ENCODE results near the gene RAB17. TPM values are rescaled to one million over a fixed set of nuclear protein-coding genes. Genes with fewer than 3 reads are reported as not detected.

RAB17 gene
- total RNA-seq, 1 donor: 0.36 TPM

DNA sequence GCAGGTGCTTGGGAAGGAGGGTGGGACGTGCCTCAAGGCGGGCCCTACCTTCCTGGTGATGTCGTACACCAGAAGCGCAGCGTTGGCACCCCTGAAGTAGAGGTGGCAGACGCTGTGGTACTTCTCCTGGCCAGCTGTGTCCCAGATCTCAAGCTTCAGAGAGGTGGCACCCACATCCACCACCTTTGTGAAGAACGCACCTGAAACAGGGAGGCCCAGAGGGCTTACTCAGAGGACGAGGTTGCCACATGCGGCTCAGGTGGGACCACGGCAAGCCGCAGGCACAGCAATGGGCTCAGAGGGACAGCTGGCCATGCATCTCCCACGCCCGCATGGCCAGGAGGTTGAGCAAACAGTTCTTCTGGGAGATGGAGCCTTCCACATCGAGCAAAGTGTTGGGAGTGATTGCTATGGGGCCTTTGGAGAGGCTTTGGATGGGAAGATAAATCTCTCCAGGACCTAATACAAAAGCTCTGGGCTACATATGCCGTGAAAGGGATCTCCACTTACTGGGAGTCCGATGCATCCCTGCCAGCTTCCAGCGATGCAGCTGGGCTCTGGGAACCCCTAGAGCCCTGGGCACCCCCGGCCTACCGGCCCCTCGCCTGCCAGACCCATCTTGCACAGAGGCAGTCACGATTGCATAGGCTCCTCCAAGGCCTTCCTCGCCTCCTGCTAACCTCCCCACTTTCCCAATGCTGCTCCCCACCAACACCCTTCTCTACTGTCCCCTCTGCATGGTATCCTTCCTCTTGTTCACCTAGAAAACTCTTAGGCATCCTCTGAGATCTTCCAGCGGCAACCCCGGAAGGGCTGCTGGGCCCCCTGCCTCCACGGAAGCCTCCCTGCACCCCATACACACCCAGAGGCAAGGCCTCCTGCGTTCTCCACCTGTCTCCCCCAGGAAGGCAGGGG lies 12.3 kb downstream of the RAB17 start:
- peaks cover 4% of the 10 kb centered on the region for H3K4me1 ChIP-seq (ENCODE audit: insufficient read depth, low read length)
- no peaks in the 10 kb centered on the region for H4K20me1 ChIP-seq (ENCODE audit: insufficient read depth, low read length)
- H3K79me2 ChIP-seq (ENCODE audit: insufficient read depth, low read length): no peaks in the 10 kb centered on the region
- no peak overlapping the region for H3K27ac ChIP-seq (ENCODE audit: low read depth, low read length)
- no peaks in the 10 kb centered on the region for H3K9me3 ChIP-seq (ENCODE audit: low read depth, low read length)
- peaks cover 13% of the 10 kb centered on the region for H3K27me3 ChIP-seq (ENCODE audit: insufficient read depth, low read length)
- peak; percentile 65 for DNase-seq (ENCODE audit: insufficient read length, low spot score, missing footprints)
- H3K4me2 ChIP-seq (ENCODE audit: insufficient read depth, low read length): no peak overlapping the region
- no peaks in the 10 kb centered on the region for H3K36me3 ChIP-seq (ENCODE audit: insufficient read depth, low read length)
- H3K4me3 ChIP-seq (ENCODE audit: insufficient read depth, low read length): no peak overlapping the region
- H2AFZ ChIP-seq (ENCODE audit: low read length): no peak overlapping the region
- TF ChIP-seq CTCF (IDR thresholded peaks at IDR 0.05; ENCODE audit: extremely low read depth, low read depth, low read length): no peak

DNA sequence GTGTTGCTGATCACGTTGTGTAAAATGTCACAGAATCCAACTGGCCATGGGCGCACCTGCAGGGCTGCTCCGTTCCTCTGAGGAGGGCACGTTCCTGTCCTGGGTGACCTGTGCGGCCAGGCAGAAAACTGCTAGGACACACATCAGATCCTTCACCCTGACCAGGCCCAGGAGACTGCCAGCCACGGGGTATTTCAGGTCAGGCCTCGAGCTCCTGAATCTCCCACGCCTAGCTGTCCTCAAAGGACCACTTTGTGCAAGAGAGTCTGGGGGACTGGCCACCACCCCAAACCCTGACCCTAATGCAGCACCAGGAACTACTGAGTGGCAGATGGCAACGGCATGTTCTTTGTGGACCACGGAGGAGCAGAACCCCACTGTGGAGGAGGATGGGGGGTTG lies 13.1 kb downstream of the RAB17 start:
- no peak for DNase-seq (ENCODE audit: insufficient read length, low spot score, missing footprints)
- Histone ChIP-seq H4K20me1 (ENCODE audit: insufficient read depth, low read length) (no peaks in the 10 kb centered on the region), H3K9me3 (ENCODE audit: low read depth, low read length) (no peaks in the 10 kb centered on the region), H3K79me2 (ENCODE audit: insufficient read depth, low read length) (no peaks in the 10 kb centered on the region), H3K27ac (ENCODE audit: low read depth, low read length) (no peak overlapping the region), H3K27me3 (ENCODE audit: insufficient read depth, low read length) (peaks cover 13% of the 10 kb centered on the region), H2AFZ (ENCODE audit: low read length) (no peak overlapping the region), H3K36me3 (ENCODE audit: insufficient read depth, low read length) (no peaks in the 10 kb centered on the region), H3K4me2 (ENCODE audit: insufficient read depth, low read length) (no peak overlapping the region), H3K4me1 (ENCODE audit: insufficient read depth, low read length) (peaks cover 4% of the 10 kb centered on the region), H3K4me3 (ENCODE audit: insufficient read depth, low read length) (no peak overlapping the region)
- TF ChIP-seq CTCF (IDR thresholded peaks at IDR 0.05; ENCODE audit: extremely low read depth, low read depth, low read length): no peak

- Histone ChIP-seq H3K27ac (ENCODE audit: low read depth, low read length) (no peak overlapping the region), H3K4me3 (ENCODE audit: insufficient read depth, low read length) (no peak overlapping the region), H2AFZ (ENCODE audit: low read length) (no peak overlapping the region), H3K9me3 (ENCODE audit: low read depth, low read length) (no peaks in the 10 kb centered on the region), H3K4me1 (ENCODE audit: insufficient read depth, low read length) (peaks cover 5% of the 10 kb centered on the region), H3K27me3 (ENCODE audit: insufficient read depth, low read length) (peaks cover 13% of the 10 kb centered on the region), H4K20me1 (ENCODE audit: insufficient read depth, low read length) (no peaks in the 10 kb centered on the region), H3K36me3 (ENCODE audit: insufficient read depth, low read length) (no peaks in the 10 kb centered on the region), H3K79me2 (ENCODE audit: insufficient read depth, low read length) (no peaks in the 10 kb centered on the region), H3K4me2 (ENCODE audit: insufficient read depth, low read length) (no peak overlapping the region)
- no peak for TF ChIP-seq CTCF (IDR thresholded peaks at IDR 0.05; ENCODE audit: extremely low read depth, low read depth, low read length)
- peak; percentile 47 for DNase-seq (ENCODE audit: insufficient read length, low spot score, missing footprints)
Measured at GRCh38 chr2:237576974-237577373, 13.6 kb downstream of the RAB17 start.
